ENCODE results near the gene CPSF4L.

CPSF4L gene

DNA sequence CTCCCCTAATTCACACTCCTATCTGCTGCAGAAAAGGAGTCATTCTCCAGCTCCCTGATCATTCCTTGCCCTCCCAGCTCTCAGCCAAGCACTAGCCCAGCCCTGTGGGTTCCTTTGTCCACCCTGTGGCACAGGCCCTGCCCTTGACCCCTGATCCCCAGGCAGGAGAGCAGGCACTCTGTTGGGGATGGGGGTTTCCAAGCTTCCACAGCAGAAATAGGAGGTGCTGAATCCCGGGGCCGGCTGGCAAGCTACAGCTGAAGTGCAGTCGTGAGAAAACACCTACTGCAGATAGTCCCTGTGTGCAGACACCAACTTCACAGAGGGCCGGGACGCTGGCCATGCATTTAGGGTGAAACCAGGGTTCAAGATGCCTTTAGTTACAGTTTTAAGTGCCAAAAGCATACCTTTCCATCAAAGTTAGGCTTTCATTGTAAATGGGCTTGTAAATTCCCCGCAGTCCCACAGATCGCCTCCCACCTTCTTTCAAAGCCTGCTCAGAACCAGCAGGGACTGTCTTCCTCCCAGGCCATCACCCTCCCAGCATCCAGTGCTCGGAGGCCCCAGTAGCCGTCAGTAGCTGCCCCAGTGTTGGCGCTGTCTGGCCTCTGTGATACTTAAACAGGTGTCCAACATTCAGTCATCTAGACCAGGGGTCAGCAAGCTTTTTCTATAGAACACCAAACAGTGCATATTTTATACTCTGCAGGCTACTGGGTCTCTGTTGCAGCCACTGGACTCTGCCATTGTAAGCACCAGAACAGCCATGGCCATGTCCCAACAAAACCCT is 10.6 kb downstream of the CPSF4L start:
- TF ChIP-seq, protein P1, sequence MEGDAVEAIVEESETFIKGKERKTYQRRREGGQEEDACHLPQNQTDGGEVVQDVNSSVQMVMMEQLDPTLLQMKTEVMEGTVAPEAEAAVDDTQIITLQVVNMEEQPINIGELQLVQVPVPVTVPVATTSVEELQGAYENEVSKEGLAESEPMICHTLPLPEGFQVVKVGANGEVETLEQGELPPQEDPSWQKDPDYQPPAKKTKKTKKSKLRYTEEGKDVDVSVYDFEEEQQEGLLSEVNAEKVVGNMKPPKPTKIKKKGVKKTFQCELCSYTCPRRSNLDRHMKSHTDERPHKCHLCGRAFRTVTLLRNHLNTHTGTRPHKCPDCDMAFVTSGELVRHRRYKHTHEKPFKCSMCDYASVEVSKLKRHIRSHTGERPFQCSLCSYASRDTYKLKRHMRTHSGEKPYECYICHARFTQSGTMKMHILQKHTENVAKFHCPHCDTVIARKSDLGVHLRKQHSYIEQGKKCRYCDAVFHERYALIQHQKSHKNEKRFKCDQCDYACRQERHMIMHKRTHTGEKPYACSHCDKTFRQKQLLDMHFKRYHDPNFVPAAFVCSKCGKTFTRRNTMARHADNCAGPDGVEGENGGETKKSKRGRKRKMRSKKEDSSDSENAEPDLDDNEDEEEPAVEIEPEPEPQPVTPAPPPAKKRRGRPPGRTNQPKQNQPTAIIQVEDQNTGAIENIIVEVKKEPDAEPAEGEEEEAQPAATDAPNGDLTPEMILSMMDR (IDR thresholded peaks at IDR 0.05; ENCODE audit: low read depth, low read length) = no peak
- Histone ChIP-seq H3K4me3 (ENCODE audit: low read depth, low read length) (no peak overlapping the region), H3K9me3 (no peaks in the 10 kb centered on the region), H3K27me3 (no peaks in the 10 kb centered on the region), H3K4me1 (peaks cover 3% of the 10 kb centered on the region), H3K36me3 (peaks cover 2% of the 10 kb centered on the region; the same call in 1 of the 2 replicates)
- DNase-seq = no peak

DNA sequence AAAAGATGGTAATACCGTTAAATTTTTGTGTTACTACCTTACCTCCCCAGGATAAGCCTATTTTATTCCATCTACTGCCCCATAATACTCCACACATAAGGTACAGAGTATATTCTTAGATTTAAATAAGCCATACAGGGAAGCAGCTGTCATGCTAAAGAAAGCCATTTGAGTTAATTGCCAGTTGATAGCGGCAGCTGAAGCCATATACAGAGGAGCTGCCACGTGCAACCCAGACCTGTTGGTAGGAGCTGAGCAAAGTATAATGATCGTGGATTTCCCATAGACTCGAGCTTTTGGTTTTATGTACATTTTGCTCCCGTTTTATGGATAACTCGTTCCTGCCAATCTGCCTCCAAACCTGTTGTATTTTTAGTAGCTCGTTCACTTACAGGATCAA is 12.0 kb downstream of the CPSF4L start:
- TF ChIP-seq, protein P1 (IDR thresholded peaks at IDR 0.05; ENCODE audit: low read depth, low read length) = no peak
- Histone ChIP-seq H3K36me3 (peaks cover 2% of the 10 kb centered on the region; the same call in 1 of the 2 replicates), H3K27me3 (no peaks in the 10 kb centered on the region), H3K9me3 (no peaks in the 10 kb centered on the region), H3K4me1 (no peaks in the 10 kb centered on the region; the same call in 1 of the 2 replicates), H3K4me3 (ENCODE audit: low read depth, low read length) (no peak overlapping the region)
- DNase-seq = no peak

DNA sequence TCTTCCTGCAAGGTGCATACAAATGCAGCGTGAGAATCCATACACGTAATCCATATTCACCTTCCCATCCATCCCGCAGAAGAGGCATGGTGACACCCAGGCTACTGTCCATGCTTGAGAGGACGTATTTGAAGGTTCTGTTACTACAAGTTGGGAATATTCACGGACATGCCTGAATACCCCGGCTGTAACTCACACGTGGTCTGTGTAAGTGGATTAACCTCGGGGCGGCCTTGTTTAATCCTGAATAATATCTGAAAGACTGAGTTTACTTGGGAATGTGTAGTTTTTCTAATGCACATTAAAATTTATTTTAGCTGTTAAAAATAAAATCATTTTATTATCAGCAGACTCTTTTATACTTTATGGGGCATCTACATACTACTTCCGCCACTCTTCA is 13.1 kb downstream of the CPSF4L start:
- no peak overlapping the region for H3K4me3 ChIP-seq (ENCODE audit: low read depth, low read length)
- H3K27me3 ChIP-seq = no peaks in the 10 kb centered on the region
- TF ChIP-seq, protein P1 (IDR thresholded peaks at IDR 0.05; ENCODE audit: low read depth, low read length) = no peak
- no peaks in the 10 kb centered on the region; the same call in 1 of the 2 replicates for H3K4me1 ChIP-seq
- peaks cover 6% of the 10 kb centered on the region; the same call in 1 of the 2 replicates for H3K36me3 ChIP-seq
- DNase-seq = no peak
- no peaks in the 10 kb centered on the region for H3K9me3 ChIP-seq

DNA sequence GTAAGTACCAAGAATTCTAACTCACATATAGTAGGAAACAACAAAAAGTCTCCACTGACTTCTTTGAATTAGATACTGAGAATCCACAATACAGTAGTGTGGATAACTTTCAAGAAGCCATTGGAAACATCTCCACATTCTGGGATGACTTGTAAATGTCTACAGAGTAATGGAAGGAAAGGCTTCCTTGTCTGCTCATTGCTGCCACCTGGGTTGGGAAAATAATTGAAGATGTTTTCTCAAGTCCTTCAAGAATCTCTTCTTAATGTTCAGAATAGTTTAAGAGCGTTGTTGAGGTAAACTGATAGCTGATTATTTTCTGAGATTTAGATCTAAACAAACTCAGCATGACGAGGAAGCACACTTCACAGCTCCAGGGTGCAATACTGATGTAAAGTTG is 14.0 kb downstream of the CPSF4L start:
- no peak overlapping the region for H3K4me3 ChIP-seq (ENCODE audit: low read depth, low read length)
- no peaks in the 10 kb centered on the region for H3K9me3 ChIP-seq
- peaks cover 8% of the 10 kb centered on the region; the same call in 1 of the 2 replicates for H3K36me3 ChIP-seq
- no peaks in the 10 kb centered on the region; the same call in 1 of the 2 replicates for H3K4me1 ChIP-seq
- TF ChIP-seq, protein P1 (IDR thresholded peaks at IDR 0.05; ENCODE audit: low read depth, low read length) = peak; percentile 9; the same call in 1 of the 2 replicates
- no peaks in the 10 kb centered on the region for H3K27me3 ChIP-seq
- DNase-seq = no peak

DNA sequence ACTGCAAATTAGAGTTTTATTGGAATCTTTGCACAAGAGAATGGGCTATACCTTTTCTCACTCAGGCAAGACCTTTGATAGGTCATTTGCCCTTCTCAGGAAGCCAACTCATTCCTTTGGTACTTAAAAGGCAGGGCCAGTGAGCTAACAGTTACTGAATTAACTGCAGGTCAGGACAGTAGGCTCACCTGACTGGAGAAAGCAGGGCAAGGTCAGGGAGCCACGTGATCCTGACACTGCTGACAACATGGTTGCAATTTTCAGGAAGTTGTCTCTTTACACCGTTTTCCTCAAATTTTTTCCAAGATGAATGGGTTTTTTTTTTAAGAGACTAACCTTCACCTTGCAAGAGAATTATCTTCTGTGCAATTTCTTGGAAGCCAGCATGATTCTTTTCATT is 21.1 kb downstream of the CPSF4L start:
- H3K27me3 ChIP-seq = no peaks in the 10 kb centered on the region
- TF ChIP-seq, protein P1 (IDR thresholded peaks at IDR 0.05; ENCODE audit: low read depth, low read length) = no peak
- H3K4me3 ChIP-seq (ENCODE audit: low read depth, low read length) = no peak overlapping the region
- H3K36me3 ChIP-seq = peaks cover 30% of the 10 kb centered on the region
- no peaks in the 10 kb centered on the region for H3K9me3 ChIP-seq
- no peak for DNase-seq
- H3K4me1 ChIP-seq = no peaks in the 10 kb centered on the region

DNA sequence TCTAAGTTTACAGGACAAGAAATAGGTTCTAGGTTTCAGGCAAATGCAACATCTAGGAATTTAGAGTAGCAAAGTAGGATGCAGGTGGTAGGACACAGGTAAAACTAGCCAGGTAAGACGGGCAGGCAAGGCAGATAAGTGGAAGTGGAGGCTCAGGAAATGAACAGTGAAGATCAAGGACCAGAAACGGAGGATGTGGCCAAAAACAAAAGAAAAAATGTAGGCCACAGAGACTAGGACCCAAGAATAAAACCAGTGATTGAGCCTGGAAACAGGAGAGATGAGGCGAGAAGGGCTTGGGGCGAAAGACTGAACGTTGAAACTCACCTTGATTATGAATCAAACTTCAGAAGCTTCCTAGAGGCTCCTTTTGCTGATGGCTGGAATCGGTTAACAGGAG is 24.0 kb downstream of the CPSF4L start:
- no peaks in the 10 kb centered on the region for H3K27me3 ChIP-seq
- no peak for DNase-seq
- TF ChIP-seq, protein P1 (IDR thresholded peaks at IDR 0.05; ENCODE audit: low read depth, low read length) = no peak
- no peaks in the 10 kb centered on the region for H3K9me3 ChIP-seq
- H3K4me3 ChIP-seq (ENCODE audit: low read depth, low read length) = no peak overlapping the region
- H3K4me1 ChIP-seq = no peaks in the 10 kb centered on the region
- peaks cover 32% of the 10 kb centered on the region for H3K36me3 ChIP-seq
